Upper lobe of left lung (tissue), 6 donors: Measurements from ENCODE around the gene TOX2. TPM values are rescaled to one million over a fixed set of nuclear protein-coding genes. Genes with fewer than 3 reads are reported as not detected.

Experiments
- ATAC-seq, 2 donors: fragments of 200-7000 bp; cut with Tn5 transposase; one replicate each; pipeline ENCODE4 v1.9.1; 2022; ENCODE audit warnings: mild to moderate bottlenecking in 2 of 2, moderate library complexity in 2 of 2; ENCODE audit not compliant: low FRiP score in 2 of 2
- DNase-seq, 2 donors: peaks; one replicate each; pipeline ENCODE4 v3.0.0-alpha.2; 2019 to 2020
- H3K27ac ChIP-seq, 4 donors: fragments of 200-600 bp; sonication (generic); one replicate each; pipeline ENCODE4 v1.5.1; 2016 to 2019
- H3K27me3 ChIP-seq, 4 donors: fragments of 200-600 bp; sonication (generic); one replicate each; pipeline ENCODE4 v1.5.1; 2017 to 2019
- H3K36me3 ChIP-seq, 4 donors: fragments of 200-600 bp; sonication (generic); one replicate each; pipeline ENCODE4 v1.5.1; 2016 to 2019
- H3K4me1 ChIP-seq, 4 donors: fragments of 200-600 bp; sonication (generic); one replicate each; pipeline ENCODE4 v1.5.1; 2018 to 2019
- H3K4me3 ChIP-seq, 4 donors: fragments of 200-600 bp; sonication (generic); one replicate each; pipeline ENCODE4 v1.5.1; 2017 to 2019; ENCODE audit warnings: mild to moderate bottlenecking in 2 of 4, moderate library complexity in 1 of 4
- H3K9me3 ChIP-seq, 4 donors: fragments of 200-600 bp; sonication (generic); one replicate each; pipeline ENCODE4 v1.5.1; 2018 to 2019
- EP300 ChIP-seq, 4 donors: sonication (generic); formaldehyde crosslinking; IDR thresholded peaks; one replicate each; pipeline ENCODE4 v1.5.1; 2017; ENCODE audit warnings: antibody characterized with exemption in 4 of 4, control low read depth in 2 of 4
- POLR2A ChIP-seq, 4 donors: fragments of 450-650 bp; IDR thresholded peaks; one replicate each; pipeline ENCODE4 v1.5.1; 2016 to 2017; ENCODE audit warnings: antibody characterized with exemption in 4 of 4, mild to moderate bottlenecking in 2 of 4
- POLR2AphosphoS5 ChIP-seq, 2 donors: sonication (generic); formaldehyde crosslinking; IDR thresholded peaks; one replicate each; pipeline ENCODE4 v1.5.1; 2017; ENCODE audit warnings: antibody characterized with exemption in 2 of 2
- WGBS, 2 donors: methylation state at CpG; one replicate each; pipeline ENCODE4 v1.1.5; 2017 to 2018; 5-methylcytosine and 5-hydroxymethylcytosine counted together
- total RNA-seq, 6 donors: library from RNA; depleted of rRNA in 4 of 6; stranded (reverse); fragments of >200 nt in 4 of 6; gene quantifications; one replicate each; pipeline versions ENCODE4 v1.1.0 to v1.2.1, GENCODE V29; 2016 to 2021
- TF ChIP-seq, protein P1 (sequence below), 6 experiments: fragments of 450-650 bp in 4 of 6; fragments of 200-600 bp in 2 of 6; sonication (generic) in 2 of 6; IDR thresholded peaks; one replicate each; pipeline ENCODE4 v1.5.1; 2016 to 2019; ENCODE audit warnings: antibody characterized with exemption in 6 of 6
- donor health status: DM: no; HTN: no; CAD: no; lungs with moderate emphysema.
- donor health status: DM: no; HTN: yes; CAD: no; lungs with severe emphysema.

The TOX2 gene
- total RNA-seq, 6 donors from 2014 or later = 7.2 to 29.3 (median 23.7) TPM

DNA sequence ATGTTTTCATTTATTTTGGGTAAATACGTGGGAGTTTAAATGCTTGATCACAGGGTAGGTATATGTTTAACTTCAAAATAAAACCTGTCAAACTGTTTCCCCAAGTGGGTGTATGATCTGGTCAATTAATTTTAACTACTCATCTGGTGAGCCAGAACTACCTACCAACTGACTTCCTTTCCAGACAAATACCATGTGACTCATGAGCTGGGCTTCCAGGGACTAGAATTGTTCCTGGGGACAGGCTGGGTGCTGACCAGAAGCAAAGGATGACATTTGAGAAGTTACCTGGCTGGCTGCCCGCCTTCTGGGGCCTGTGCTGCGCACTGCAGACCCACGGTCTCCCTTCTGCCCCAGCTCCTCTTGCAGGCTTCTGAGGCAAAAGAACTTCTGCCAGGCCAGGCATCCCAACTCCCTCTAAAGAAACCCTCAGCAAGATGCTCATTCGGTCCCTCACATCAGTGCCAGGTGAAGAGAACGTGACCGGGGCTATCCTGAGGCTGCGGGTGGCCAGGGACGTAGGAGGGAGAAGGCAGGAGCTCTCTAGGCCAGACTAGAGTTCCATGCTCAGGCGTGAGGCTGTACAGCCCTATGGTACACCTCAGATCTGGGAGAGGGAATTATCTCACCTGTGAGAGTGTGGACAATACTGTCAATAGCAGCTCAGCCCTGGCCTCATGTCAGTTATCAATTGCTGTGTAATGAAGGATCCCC, 168.7 kb downstream of the TOX2 start:
- no peak for ATAC-seq
- H3K27ac ChIP-seq = no peak overlapping the region
- 84 to 94% methylated on average over 1 to 10 of the region's 10 CpGs for WGBS, 2 donors

DNA sequence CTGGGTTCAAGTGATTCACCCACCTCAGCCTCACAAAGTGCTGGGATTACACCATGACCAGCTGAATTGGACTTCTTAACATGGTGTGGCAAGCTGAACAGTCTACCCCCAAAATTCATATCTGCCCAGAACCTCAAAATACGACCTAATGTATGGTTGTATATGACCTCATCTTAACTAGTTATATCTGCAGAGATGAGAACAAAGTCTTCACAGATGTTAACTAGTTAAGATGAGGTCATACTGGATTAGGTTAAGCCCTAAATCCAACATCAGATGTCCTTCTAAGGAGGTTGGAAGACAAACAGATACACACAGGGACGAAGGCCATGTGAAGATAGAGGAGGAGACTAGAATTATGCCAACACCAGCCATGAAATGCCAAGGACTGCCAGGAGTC, 169.8 kb downstream of the TOX2 start:
- no peaks in the 10 kb centered on the region for H3K27me3 ChIP-seq
- H3K4me3 ChIP-seq = no peak overlapping the region
- 81 to 86% methylated on average over 2 of the region's 2 CpGs for WGBS, 2 donors
- DNase-seq (no peak), ATAC-seq (no peak)
- peaks cover 0 to 7% (median 3%) of the 10 kb centered on the region in 4 donors for H3K4me1 ChIP-seq
- TF ChIP-seq POLR2AphosphoS5 (IDR thresholded peaks at IDR 0.05) = no peak
- no peak for TF ChIP-seq POLR2A (IDR thresholded peaks at IDR 0.05)
- TF ChIP-seq, protein P1, sequence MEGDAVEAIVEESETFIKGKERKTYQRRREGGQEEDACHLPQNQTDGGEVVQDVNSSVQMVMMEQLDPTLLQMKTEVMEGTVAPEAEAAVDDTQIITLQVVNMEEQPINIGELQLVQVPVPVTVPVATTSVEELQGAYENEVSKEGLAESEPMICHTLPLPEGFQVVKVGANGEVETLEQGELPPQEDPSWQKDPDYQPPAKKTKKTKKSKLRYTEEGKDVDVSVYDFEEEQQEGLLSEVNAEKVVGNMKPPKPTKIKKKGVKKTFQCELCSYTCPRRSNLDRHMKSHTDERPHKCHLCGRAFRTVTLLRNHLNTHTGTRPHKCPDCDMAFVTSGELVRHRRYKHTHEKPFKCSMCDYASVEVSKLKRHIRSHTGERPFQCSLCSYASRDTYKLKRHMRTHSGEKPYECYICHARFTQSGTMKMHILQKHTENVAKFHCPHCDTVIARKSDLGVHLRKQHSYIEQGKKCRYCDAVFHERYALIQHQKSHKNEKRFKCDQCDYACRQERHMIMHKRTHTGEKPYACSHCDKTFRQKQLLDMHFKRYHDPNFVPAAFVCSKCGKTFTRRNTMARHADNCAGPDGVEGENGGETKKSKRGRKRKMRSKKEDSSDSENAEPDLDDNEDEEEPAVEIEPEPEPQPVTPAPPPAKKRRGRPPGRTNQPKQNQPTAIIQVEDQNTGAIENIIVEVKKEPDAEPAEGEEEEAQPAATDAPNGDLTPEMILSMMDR (IDR thresholded peaks at IDR 0.05) = no peak
- no peak for TF ChIP-seq EP300 (IDR thresholded peaks at IDR 0.05)
- no peaks in the 10 kb centered on the region for H3K9me3 ChIP-seq
- H3K27ac ChIP-seq = no peak overlapping the region
- H3K36me3 ChIP-seq = no peaks in the 10 kb centered on the region

More for the DNA sequence above, 168.7 kb downstream of the TOX2 start:
- H3K36me3 ChIP-seq = no peaks in the 10 kb centered on the region
- no peaks in the 10 kb centered on the region for H3K27me3 ChIP-seq
- TF ChIP-seq EP300 (IDR thresholded peaks at IDR 0.05) (no peak), POLR2AphosphoS5 (IDR thresholded peaks at IDR 0.05) (no peak), POLR2A (IDR thresholded peaks at IDR 0.05) (no peak)
- TF ChIP-seq, protein P1 (IDR thresholded peaks at IDR 0.05) = no peak
- no peak overlapping the region for H3K4me3 ChIP-seq
- no peaks in the 10 kb centered on the region for H3K9me3 ChIP-seq
- H3K4me1 ChIP-seq = peaks cover 0 to 7% (median 3%) of the 10 kb centered on the region in 4 donors
- DNase-seq = no peak

DNA sequence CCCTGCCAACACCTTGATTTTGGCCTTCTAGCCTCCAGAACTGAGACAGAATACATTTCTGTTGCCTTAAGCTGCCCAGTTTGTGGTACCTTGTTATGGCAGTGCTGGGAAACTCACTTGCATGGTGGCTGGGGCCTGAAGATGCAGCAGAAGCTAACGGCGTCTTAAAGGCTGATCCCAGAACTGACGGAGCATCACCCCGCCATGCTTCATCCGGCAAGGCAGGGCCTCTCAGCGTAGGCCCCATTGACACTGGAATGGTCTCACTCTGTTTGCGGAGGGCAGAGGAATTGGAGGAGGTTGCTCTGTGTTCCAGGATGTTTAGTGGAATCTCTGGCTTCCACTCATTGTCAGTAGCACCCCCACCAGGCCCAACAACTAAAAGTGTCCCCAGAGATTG, 170.2 kb downstream of the TOX2 start:
- Histone ChIP-seq H3K27me3 (no peaks in the 10 kb centered on the region), H3K4me3 (no peak overlapping the region), H3K4me1 (peaks cover 0 to 7% (median 4%) of the 10 kb centered on the region in 4 donors), H3K9me3 (no peaks in the 10 kb centered on the region), H3K27ac (no peak overlapping the region), H3K36me3 (no peaks in the 10 kb centered on the region)
- DNase-seq = no peak
- WGBS, 2 donors = 93 to 97% methylated on average over 7 of the region's 7 CpGs
- no peak for ATAC-seq
- TF ChIP-seq EP300 (IDR thresholded peaks at IDR 0.05) = no peak
- no peak for TF ChIP-seq POLR2AphosphoS5 (IDR thresholded peaks at IDR 0.05)
- TF ChIP-seq, protein P1 (IDR thresholded peaks at IDR 0.05) = no peak
- no peak for TF ChIP-seq POLR2A (IDR thresholded peaks at IDR 0.05)

DNA sequence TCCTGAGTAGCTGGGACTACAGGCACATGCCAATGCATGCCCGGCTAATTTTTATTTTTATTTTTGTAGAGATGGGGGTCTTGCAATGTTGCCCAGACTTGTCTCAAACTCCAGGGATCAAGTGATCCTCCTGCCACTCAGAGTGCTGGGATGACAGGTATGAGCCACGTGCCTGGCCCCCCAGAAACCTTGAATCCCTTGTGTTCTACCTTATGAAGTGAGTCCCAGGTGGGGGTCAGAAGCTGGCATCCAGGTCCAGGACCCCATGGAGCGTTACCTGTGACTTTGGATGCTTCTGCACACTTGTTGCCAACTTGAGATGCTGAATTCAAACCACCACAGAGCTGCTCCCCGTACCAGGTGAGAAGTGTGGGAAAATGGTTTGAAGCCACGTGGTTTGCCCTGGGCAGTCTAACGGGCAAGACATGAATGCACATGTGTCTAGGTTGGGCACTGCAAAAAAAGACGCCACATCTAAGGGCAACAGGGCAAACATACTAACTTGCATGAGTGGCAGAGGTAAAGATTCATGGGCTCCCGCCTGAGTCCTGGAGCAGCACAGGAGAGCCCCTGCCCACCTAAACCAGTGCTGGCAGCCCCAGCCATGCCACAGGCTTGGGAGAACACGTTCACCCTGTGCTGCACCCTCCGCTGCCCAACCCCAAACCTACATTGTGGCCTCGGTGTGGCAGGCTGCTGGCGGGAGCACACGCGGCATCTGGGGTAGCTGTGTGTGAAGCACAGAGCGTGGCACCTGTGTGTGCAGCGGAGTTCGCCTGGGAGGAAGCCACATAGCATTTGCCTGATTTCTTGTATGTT, 171.2 kb downstream of the TOX2 start:
- WGBS, 2 donors = 76 to 100% methylated on average over 4 to 17 of the region's 17 CpGs
- ATAC-seq (no peak), DNase-seq (no peak)
- Histone ChIP-seq H3K36me3 (no peaks in the 10 kb centered on the region), H3K27ac (no peak overlapping the region), H3K4me3 (no peak overlapping the region), H3K4me1 (peaks cover 0 to 8% (median 0%) of the 10 kb centered on the region in 4 donors), H3K27me3 (no peaks in the 10 kb centered on the region), H3K9me3 (no peaks in the 10 kb centered on the region)
- TF ChIP-seq POLR2AphosphoS5 (IDR thresholded peaks at IDR 0.05) (no peak), POLR2A (IDR thresholded peaks at IDR 0.05) (no peak), EP300 (IDR thresholded peaks at IDR 0.05) (no peak)
- TF ChIP-seq, protein P1 (IDR thresholded peaks at IDR 0.05) = no peak
